Suprapubic skin (tissue), 4 donors: ENCODE results near the gene ATP11A. TPM values are rescaled to one million over a fixed set of nuclear protein-coding genes. Genes with fewer than 3 reads are reported as not detected.

Experiments
- DNase-seq, 2 donors: peaks; one replicate each; pipeline ENCODE4 v3.0.0-alpha.2; 2019; ENCODE audit warnings: low spot score in 2 of 2
- H3K27ac ChIP-seq: fragments of 200-600 bp; sonication (generic); one replicate; pipeline ENCODE4 v1.5.1; 2019
- H3K27me3 ChIP-seq: fragments of 200-600 bp; sonication (generic); one replicate; pipeline ENCODE4 v1.5.1; 2019
- H3K36me3 ChIP-seq: fragments of 200-600 bp; sonication (generic); one replicate; pipeline ENCODE4 v1.5.1; 2019
- H3K4me1 ChIP-seq: fragments of 200-600 bp; sonication (generic); one replicate; pipeline ENCODE4 v1.5.1; 2019
- H3K4me3 ChIP-seq: fragments of 200-600 bp; sonication (generic); one replicate; pipeline ENCODE4 v1.5.1; 2019; ENCODE audit warnings: mild to moderate bottlenecking
- H3K9me3 ChIP-seq: fragments of 200-600 bp; sonication (generic); one replicate; pipeline ENCODE4 v1.5.1; 2019
- CTCF ChIP-seq, 2 donors: fragments of 200-600 bp in 1 of 2; fragments of 450-650 bp in 1 of 2; sonication (generic) in 1 of 2; IDR thresholded peaks; one replicate each; pipeline ENCODE4 v1.5.1; 2016 to 2019; ENCODE audit warnings: antibody characterized with exemption in 2 of 2, mild to moderate bottlenecking in 1 of 2, moderate library complexity in 1 of 2
- EP300 ChIP-seq: sonication (generic); formaldehyde crosslinking; IDR thresholded peaks from one replicate; pipeline ENCODE4 v1.6.1; 2017; ENCODE audit warnings: antibody characterized with exemption
- POLR2A ChIP-seq, 2 donors: fragments of 450-650 bp; IDR thresholded peaks; one replicate each; pipeline ENCODE4 v1.6.1; 2017; ENCODE audit warnings: antibody characterized with exemption in 2 of 2, mild to moderate bottlenecking in 2 of 2, moderate library complexity in 2 of 2
- POLR2AphosphoS5 ChIP-seq, 3 donors: sonication (generic); formaldehyde crosslinking; IDR thresholded peaks; one replicate each; pipeline ENCODE4 v1.6.1; 2017; ENCODE audit warnings: antibody characterized with exemption in 3 of 3
- WGBS: methylation state at CpG from one replicate; pipeline ENCODE4 v1.1.5; 2018; 5-methylcytosine and 5-hydroxymethylcytosine counted together
- total RNA-seq, 4 donors: library from RNA; depleted of rRNA; stranded (reverse); fragments of >200 nt; gene quantifications; one replicate each; pipeline ENCODE4 v1.1.0, GENCODE V29; 2016

The ATP11A gene
- total RNA-seq, 4 donors from 2014 or later, result 22.8 to 51.0 (median 39.8) TPM

DNA sequence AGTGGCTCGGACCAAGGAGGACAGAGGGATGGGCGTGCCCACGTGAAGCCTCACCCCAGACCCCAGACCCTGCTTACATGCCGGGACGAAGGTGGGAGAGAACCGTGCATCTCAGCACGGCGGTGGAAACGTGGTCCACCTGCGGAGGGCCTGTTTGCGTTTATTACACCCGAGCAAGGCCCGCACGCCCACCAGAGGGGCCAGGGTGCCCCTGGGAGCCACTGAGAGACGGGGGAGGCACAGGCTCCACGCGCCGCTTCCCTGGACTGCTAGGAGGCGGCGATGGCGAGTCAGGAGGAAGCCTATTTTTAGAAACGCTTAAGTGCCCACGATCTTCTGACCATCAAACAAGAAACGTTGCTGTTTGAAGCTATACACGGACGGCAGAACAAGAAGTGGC is 80.7 kb downstream of the ATP11A start:
- WGBS, result 94% methylated on average over 26 of the region's 26 CpGs
- no peak overlapping the region for H3K27ac ChIP-seq
- no peaks in the 10 kb centered on the region for H3K27me3 ChIP-seq
- no peaks in the 10 kb centered on the region for H3K36me3 ChIP-seq
- no peaks in the 10 kb centered on the region for H3K9me3 ChIP-seq
- H3K4me3 ChIP-seq, result no peak overlapping the region
- no peak for DNase-seq
- peaks cover 13% of the 10 kb centered on the region for H3K4me1 ChIP-seq
- TF ChIP-seq POLR2AphosphoS5 (IDR thresholded peaks at IDR 0.05) (no peak), CTCF (IDR thresholded peaks at IDR 0.05) (no peak), POLR2A (IDR thresholded peaks at IDR 0.05) (no peak), EP300 (no peak)

DNA sequence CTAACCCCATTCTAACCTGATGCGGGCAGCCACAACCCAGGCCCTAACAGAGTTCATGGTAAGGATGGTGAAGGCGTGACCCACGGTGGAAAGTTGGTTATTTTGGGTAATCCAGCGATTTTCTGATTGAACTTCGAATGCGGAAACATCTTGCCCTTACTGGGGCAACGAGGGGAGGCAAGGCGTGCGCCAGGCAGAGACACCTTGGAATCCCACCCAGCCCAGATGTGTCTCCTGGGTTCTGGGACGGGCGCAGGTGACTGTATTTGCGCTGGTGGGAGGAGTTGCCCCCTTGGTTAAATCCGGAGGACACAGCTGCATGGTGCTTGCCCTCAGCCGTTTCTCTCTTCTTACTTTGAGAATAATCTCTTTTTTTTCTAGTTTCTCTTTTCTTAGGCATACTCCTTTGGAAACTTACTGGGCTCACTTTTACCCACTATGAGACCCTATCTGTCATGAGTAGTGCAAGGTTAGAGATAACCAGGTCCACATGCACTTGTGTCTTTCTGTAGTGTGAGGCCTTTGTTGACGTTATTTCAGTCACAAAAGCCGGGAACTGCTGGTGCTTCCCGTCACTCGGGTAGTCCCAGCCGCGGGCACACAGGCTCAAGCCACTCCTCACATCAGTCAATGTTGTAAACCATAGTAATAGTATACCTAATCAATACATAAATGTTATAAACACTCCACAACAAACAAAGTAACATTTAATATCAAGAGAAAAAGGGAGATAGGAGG is 81.5 kb downstream of the ATP11A start:
- TF ChIP-seq POLR2A (IDR thresholded peaks at IDR 0.05), result no peak
- no peak for TF ChIP-seq CTCF (IDR thresholded peaks at IDR 0.05)
- TF ChIP-seq EP300, result no peak
- TF ChIP-seq POLR2AphosphoS5 (IDR thresholded peaks at IDR 0.05), result no peak
- Histone ChIP-seq H3K27me3 (no peaks in the 10 kb centered on the region), H3K4me3 (no peak overlapping the region), H3K9me3 (no peaks in the 10 kb centered on the region), H3K27ac (no peak overlapping the region), H3K36me3 (no peaks in the 10 kb centered on the region), H3K4me1 (peaks cover 13% of the 10 kb centered on the region)
- no peak for DNase-seq
- WGBS, result 94% methylated on average over 20 of the region's 20 CpGs

GRCh38 chr13:112771877-112772538 is 82.2 kb downstream of the ATP11A start:
- H3K4me3 ChIP-seq, result no peak overlapping the region
- H3K27ac ChIP-seq, result no peak overlapping the region
- no peak for TF ChIP-seq POLR2AphosphoS5 (IDR thresholded peaks at IDR 0.05)
- no peak for TF ChIP-seq CTCF (IDR thresholded peaks at IDR 0.05)
- TF ChIP-seq POLR2A (IDR thresholded peaks at IDR 0.05), result no peak
- TF ChIP-seq EP300, result no peak
- H3K4me1 ChIP-seq, result peaks cover 13% of the 10 kb centered on the region
- no peaks in the 10 kb centered on the region for H3K27me3 ChIP-seq
- H3K36me3 ChIP-seq, result no peaks in the 10 kb centered on the region
- 86% methylated on average over 18 of the region's 18 CpGs for WGBS
- H3K9me3 ChIP-seq, result no peaks in the 10 kb centered on the region
- DNase-seq, result no peak

GRCh38 chr13:112772539-112772909 is 82.7 kb downstream of the ATP11A start:
- Histone ChIP-seq H3K27ac (no peak overlapping the region), H3K4me3 (no peak overlapping the region), H3K27me3 (no peaks in the 10 kb centered on the region), H3K4me1 (peaks cover 13% of the 10 kb centered on the region), H3K36me3 (no peaks in the 10 kb centered on the region), H3K9me3 (no peaks in the 10 kb centered on the region)
- no peak for TF ChIP-seq POLR2A (IDR thresholded peaks at IDR 0.05)
- no peak for DNase-seq
- 96% methylated on average over 10 of the region's 10 CpGs for WGBS

- Histone ChIP-seq H3K27ac (no peak overlapping the region), H3K27me3 (no peaks in the 10 kb centered on the region), H3K4me3 (no peak overlapping the region), H3K4me1 (peaks cover 13% of the 10 kb centered on the region), H3K36me3 (no peaks in the 10 kb centered on the region), H3K9me3 (no peaks in the 10 kb centered on the region)
- TF ChIP-seq CTCF (IDR thresholded peaks at IDR 0.05), result no peak
- no peak for TF ChIP-seq POLR2A (IDR thresholded peaks at IDR 0.05)
- TF ChIP-seq POLR2AphosphoS5 (IDR thresholded peaks at IDR 0.05), result no peak
- TF ChIP-seq EP300, result no peak
- WGBS, result 89% methylated on average over 8 of the region's 8 CpGs
- DNase-seq, result no peak
These were observed 83.1 kb downstream of the ATP11A start for GRCh38 chr13:112772929-112773328.
